Measurements from ENCODE around the gene KBTBD6.

- no peak for TF ChIP-seq ZNF274 (IDR thresholded peaks at IDR 0.05; ENCODE audit: low read depth, low read length)
- TF ChIP-seq CTCF (IDR thresholded peaks at IDR 0.05 in 2 of 3, conservative IDR thresholded peaks at IDR 0.05 in 1 of 3; ENCODE audit: borderline replicate concordance in 1 of 3, insufficient read depth in 1 of 3, low read depth in 2 of 3, low read length in 2 of 3): no peak
- TF ChIP-seq ATF3 (IDR thresholded peaks at IDR 0.05): no peak
- TF ChIP-seq TCF7L2 (IDR thresholded peaks at IDR 0.05; ENCODE audit: borderline replicate concordance, extremely low read depth, insufficient read depth, insufficient read length): no peak
- no peak for TF ChIP-seq MAX (IDR thresholded peaks at IDR 0.05)
- no peak for TF ChIP-seq EZH2 (IDR thresholded peaks at IDR 0.05)
Observed at GRCh38 chr13:41085961-41086585, 46.5 kb downstream of the KBTBD6 start.
